Lung (tissue), 12 donors: Measurements from ENCODE around the gene CLASRP. TPM values are rescaled to one million over a fixed set of nuclear protein-coding genes. Genes with fewer than 3 reads are reported as not detected.

Experiments used
- ATAC-seq: fragments of 200-7000 bp; cut with Tn5 transposase; one replicate; pipeline ENCODE4 v1.9.1; 2020; ENCODE audit warnings: moderate number of reproducible peaks; ENCODE audit not compliant: insufficient read depth, low FRiP score
- DNase-seq, 3 donors: peaks; one replicate each; pipeline ENCODE4 v3.0.0-alpha.2; 2013 to 2017
- H3K27ac ChIP-seq, 2 donors: one replicate each; pipeline ENCODE4 v1.5.1; 2013; ENCODE audit warnings: mild to moderate bottlenecking in 2 of 2, moderate library complexity in 2 of 2, control low read depth in 1 of 2, inconsistent platforms in 1 of 2, low read depth in 1 of 2, low read length in 1 of 2
- H3K27me3 ChIP-seq, 3 donors: one replicate each; pipeline ENCODE4 v1.5.1; 2013; ENCODE audit warnings: low read length in 2 of 3; ENCODE audit not compliant: control insufficient read depth in 3 of 3, insufficient read depth in 3 of 3
- H3K36me3 ChIP-seq, 4 donors: one replicate each; pipeline ENCODE4 v1.5.1; 2013; ENCODE audit warnings: low read length in 4 of 4, mild to moderate bottlenecking in 1 of 4, moderate library complexity in 1 of 4; ENCODE audit not compliant: control insufficient read depth in 4 of 4, insufficient read depth in 4 of 4
- H3K4me1 ChIP-seq, 5 donors: one replicate each; pipeline ENCODE4 v1.5.1; 2013; ENCODE audit warnings: low read length in 5 of 5, mild to moderate bottlenecking in 2 of 5, moderate library complexity in 1 of 5; ENCODE audit not compliant: control insufficient read depth in 5 of 5, insufficient read depth in 5 of 5
- H3K4me3 ChIP-seq: one replicate; pipeline ENCODE4 v1.5.1; 2013; ENCODE audit warnings: mild to moderate bottlenecking, control low read depth, moderate library complexity
- H3K9ac ChIP-seq, 2 donors: one replicate each; pipeline ENCODE4 v1.5.1; 2013; ENCODE audit warnings: low read length in 2 of 2, control low read depth in 1 of 2; ENCODE audit not compliant: insufficient read depth in 1 of 2
- H3K9me3 ChIP-seq, 4 donors: one replicate each; pipeline ENCODE4 v1.5.1; 2013; ENCODE audit warnings: low read length in 3 of 4, mild to moderate bottlenecking in 1 of 4, moderate library complexity in 1 of 4; ENCODE audit not compliant: control insufficient read depth in 4 of 4, insufficient read depth in 3 of 4
- CTCF ChIP-seq: IDR thresholded peaks from 2 replicates; pipeline ENCODE4 v1.5.1; 2012; ENCODE audit warnings: mild to moderate bottlenecking; ENCODE audit errors: control extremely low read depth, extremely low read depth
- WGBS, 2 donors: extraction: QIAGEN DNeasy Blood & Tissue Kit; methylation state at CpG; one replicate each; pipeline ENCODE4 v1.1.7; 2013; 5-methylcytosine and 5-hydroxymethylcytosine counted together
- polyA plus RNA-seq, 2 donors: library from polyadenylated mRNA; stranded (reverse); fragments of 200-250 nt; gene quantifications; one replicate each; pipeline ENCODE4 v1.2.1, GENCODE V29; 2013
- total RNA-seq, 2 donors: library from RNA; depleted of rRNA in 1 of 2; stranded (reverse); fragments of >200 nt in 1 of 2; gene quantifications; one replicate each; pipeline ENCODE4 v1.2.1, GENCODE V29; 2014 to 2021
- donor health status: control.
- donor health status: control.
- donor health status: Bipolar disorder and iron deficiency.
- donor health status: healthy.
- donor health status: DM: yes; HTN: yes; CAD: no.

The CLASRP gene
- total and polyA plus RNA-seq, 4 donors, result 23.9 to 107 (median 57.6) TPM

DNA sequence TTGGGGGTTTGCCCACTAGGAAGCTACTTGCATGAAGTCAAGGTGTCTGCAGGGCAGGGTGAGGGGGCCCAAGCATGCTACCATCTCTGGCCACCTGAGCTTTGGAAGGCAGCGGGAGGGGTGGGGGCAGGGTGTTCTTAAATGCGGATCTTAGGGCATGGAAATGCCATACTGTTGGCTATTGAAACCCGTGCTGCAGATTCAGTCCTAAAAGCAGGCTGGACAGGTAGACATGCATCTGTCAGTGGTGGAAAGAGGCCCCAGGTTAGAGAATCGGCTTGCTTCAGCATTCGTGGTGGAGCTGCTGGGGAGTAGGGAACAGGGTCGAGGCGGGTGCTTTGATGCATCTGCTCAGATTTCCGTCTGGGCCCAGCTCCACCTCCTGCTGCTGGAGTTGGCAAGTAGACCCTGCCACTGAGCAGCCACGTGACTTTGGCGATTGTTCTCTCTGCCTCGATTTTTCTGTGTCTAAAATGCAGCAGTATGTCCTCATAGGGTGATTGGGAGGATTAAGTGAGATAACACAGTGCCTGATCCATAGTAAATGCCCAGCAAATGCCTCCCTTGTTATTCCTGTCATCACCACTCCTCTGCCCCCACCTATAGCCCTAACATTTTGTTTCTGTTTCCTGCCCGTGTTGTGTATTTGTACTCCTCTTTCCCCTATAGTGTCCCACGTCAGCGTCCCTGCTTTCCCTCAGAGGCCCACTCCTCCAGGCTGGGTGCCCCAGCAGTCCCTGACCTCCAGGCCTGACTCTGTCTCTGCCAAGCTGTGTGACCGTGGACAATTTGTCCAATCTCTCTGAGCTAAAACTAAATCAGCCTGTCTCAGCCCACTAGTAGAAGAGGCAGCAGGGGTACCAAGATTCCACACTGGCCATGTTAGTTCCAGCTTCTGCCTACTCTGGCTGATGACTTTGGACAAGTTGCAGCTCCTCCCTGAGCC is 59.9 kb downstream of the CLASRP start:
- ATAC-seq, result no peak
- peaks cover 11 to 41% (median 34%) of the 10 kb centered on the region in 5 donors for H3K4me1 ChIP-seq
- H3K9me3 ChIP-seq, result no peaks in the 10 kb centered on the region
- no peak overlapping the region for H3K4me3 ChIP-seq
- DNase-seq, result peak in 2 of 3 donors; percentile 41 to 59
- H3K9ac ChIP-seq, result no peak overlapping the region
- no peak for TF ChIP-seq CTCF
- H3K36me3 ChIP-seq, result peaks cover 0 to 2% (median 0%) of the 10 kb centered on the region in 4 donors
- no peaks in the 10 kb centered on the region for H3K27me3 ChIP-seq
- H3K27ac ChIP-seq, result peak overlapping the region in 1 of 2 donors; percentile 1
- 59 to 70% methylated on average over 15 of the region's 15 CpGs for WGBS, 2 donors

- TF ChIP-seq CTCF, result no peak
- DNase-seq (no peak), ATAC-seq (no peak)
- Histone ChIP-seq H3K27ac (peak overlapping the region in 1 of 2 donors; percentile 16), H3K4me3 (no peak overlapping the region), H3K4me1 (peaks cover 5 to 39% (median 25%) of the 10 kb centered on the region in 5 donors), H3K9me3 (no peaks in the 10 kb centered on the region), H3K9ac (no peak overlapping the region), H3K27me3 (no peaks in the 10 kb centered on the region), H3K36me3 (peaks cover 0 to 2% (median 0%) of the 10 kb centered on the region in 4 donors)
- 85 to 89% methylated on average over 25 of the region's 25 CpGs for WGBS, 2 donors
These were observed 60.8 kb downstream of the CLASRP start for GRCh38 chr19:45099467-45100191.

- Histone ChIP-seq H3K36me3 (peaks cover 0 to 2% (median 0%) of the 10 kb centered on the region in 4 donors), H3K9ac (no peak overlapping the region), H3K4me1 (peaks cover 5 to 36% (median 21%) of the 10 kb centered on the region in 5 donors), H3K4me3 (no peak overlapping the region), H3K9me3 (no peaks in the 10 kb centered on the region), H3K27me3 (no peaks in the 10 kb centered on the region), H3K27ac (peak overlapping the region in 1 of 2 donors; percentile 16)
- no peak for ATAC-seq
- DNase-seq, result no peak
- TF ChIP-seq CTCF, result no peak
- 92 to 94% methylated on average over 3 of the region's 3 CpGs for WGBS, 2 donors
These were observed 61.4 kb downstream of the CLASRP start for GRCh38 chr19:45100201-45100600.
